T-helper 2 cell treated with Interferon-gamma antibody and Interleukin-4, amounts not matched to agents 5 μg/mL and 100 μg/mL, for 36 hours (primary cell): ENCODE results near the gene CHODL.

ENCODE experiments used
- DNase-seq: peaks from one replicate; pipeline ENCODE4 v3.0.0; 2021; ENCODE audit warnings: low spot score
- H3K27ac Mint-ChIP-seq: one replicate; pipeline ENCODE4 v1.8.0; 2021; ENCODE audit warnings: mild to moderate bottlenecking, mixed read lengths
- H3K27me3 Mint-ChIP-seq: one replicate; pipeline ENCODE4 v1.8.0; 2021; ENCODE audit warnings: low read depth, mixed read lengths
- H3K36me3 Mint-ChIP-seq: one replicate; pipeline ENCODE4 v1.8.0; 2021; ENCODE audit warnings: low read depth, mixed read lengths
- H3K4me1 Mint-ChIP-seq: one replicate; pipeline ENCODE4 v1.8.0; 2021; ENCODE audit warnings: low read depth, mixed read lengths
- H3K4me3 Mint-ChIP-seq: one replicate; pipeline ENCODE4 v1.8.0; 2022; ENCODE audit warnings: mild to moderate bottlenecking, moderate library complexity, mixed read lengths
- H3K9me3 Mint-ChIP-seq: one replicate; pipeline ENCODE4 v1.8.0; 2021; ENCODE audit warnings: mixed read lengths

CHODL gene, protein sequence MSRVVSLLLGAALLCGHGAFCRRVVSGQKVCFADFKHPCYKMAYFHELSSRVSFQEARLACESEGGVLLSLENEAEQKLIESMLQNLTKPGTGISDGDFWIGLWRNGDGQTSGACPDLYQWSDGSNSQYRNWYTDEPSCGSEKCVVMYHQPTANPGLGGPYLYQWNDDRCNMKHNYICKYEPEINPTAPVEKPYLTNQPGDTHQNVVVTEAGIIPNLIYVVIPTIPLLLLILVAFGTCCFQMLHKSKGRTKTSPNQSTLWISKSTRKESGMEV

GRCh38 chr21:18244671-18245463, at the start of gene CHODL:
Gene CHODL, plus strand, starts transcription at chr21:18244833. Its CDS starts 391 bp downstream, at chr21:18245224.
- Mint-ChIP-seq H3K4me3 (no peak within 1 kb of the TSS), H3K4me1 (no peaks in the 10 kb centered on the region), H3K27me3 (peaks cover 24% of the 10 kb centered on the region), H3K36me3 (no peaks in the 10 kb centered on the region), H3K27ac (no peak within 1 kb of the TSS), H3K9me3 (no peaks in the 10 kb centered on the region)
- DNase-seq = no peak

DNA sequence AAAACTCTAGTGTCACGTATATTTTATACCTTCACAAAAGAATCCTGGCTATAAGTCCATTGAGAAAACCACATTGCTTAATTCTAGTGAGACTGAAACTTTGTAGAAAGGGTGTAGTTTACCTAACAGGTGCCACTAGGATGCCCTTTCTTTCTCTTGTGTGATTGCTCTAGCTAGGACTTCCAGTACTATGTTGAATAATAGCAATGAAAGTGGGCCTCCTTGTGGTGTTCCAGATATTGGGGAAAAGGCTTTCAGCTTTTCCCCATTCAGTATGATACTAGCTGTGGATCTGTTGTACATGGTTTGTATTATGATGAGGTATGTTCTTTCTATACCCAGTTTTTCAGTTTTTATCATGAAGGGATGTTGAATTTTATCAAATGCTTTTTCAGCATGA, 39.7 kb upstream of the CHODL start:
- no peaks in the 10 kb centered on the region for H3K4me1 Mint-ChIP-seq
- DNase-seq = no peak
- H3K27me3 Mint-ChIP-seq = no peaks in the 10 kb centered on the region
- peaks cover 37% of the 10 kb centered on the region for H3K9me3 Mint-ChIP-seq
- H3K27ac Mint-ChIP-seq = no peak overlapping the region
- H3K36me3 Mint-ChIP-seq = no peaks in the 10 kb centered on the region
- no peak overlapping the region for H3K4me3 Mint-ChIP-seq

- H3K4me3 Mint-ChIP-seq = no peak overlapping the region
- H3K36me3 Mint-ChIP-seq = no peaks in the 10 kb centered on the region
- no peak overlapping the region for H3K27ac Mint-ChIP-seq
- no peak for DNase-seq
- H3K27me3 Mint-ChIP-seq = no peaks in the 10 kb centered on the region
- peaks cover 51% of the 10 kb centered on the region for H3K9me3 Mint-ChIP-seq
- no peaks in the 10 kb centered on the region for H3K4me1 Mint-ChIP-seq
Observed at GRCh38 chr21:18218331-18218730, 26.3 kb upstream of the CHODL start.

DNA sequence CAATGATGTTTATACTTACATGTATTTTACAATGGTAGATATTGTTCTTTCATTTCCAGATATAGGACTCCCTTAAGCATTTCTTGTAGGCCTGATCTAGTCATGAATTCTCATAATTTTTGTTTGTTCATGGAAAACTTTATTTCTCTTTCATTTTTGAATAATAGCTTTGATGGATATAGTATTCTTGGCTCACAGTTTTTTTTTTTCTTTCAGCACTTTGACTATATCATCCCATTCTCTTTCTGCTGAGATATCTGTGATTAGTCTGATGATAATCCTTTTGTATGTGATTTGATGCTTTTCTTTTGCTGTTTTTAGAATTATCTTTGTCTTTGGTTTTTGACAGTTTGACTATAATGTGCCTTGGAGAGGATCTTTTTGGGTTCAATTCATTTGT, 24.1 kb upstream of the CHODL start:
- no peak for DNase-seq
- H3K36me3 Mint-ChIP-seq = no peaks in the 10 kb centered on the region

GRCh38 chr21:18222346-18222745, 22.3 kb upstream of the CHODL start:
- H3K36me3 Mint-ChIP-seq = no peaks in the 10 kb centered on the region
- peaks cover 26% of the 10 kb centered on the region for H3K9me3 Mint-ChIP-seq

More for the DNA sequence above, 24.1 kb upstream of the CHODL start:
- Mint-ChIP-seq H3K27me3 (no peaks in the 10 kb centered on the region), H3K4me3 (no peak overlapping the region), H3K4me1 (no peaks in the 10 kb centered on the region), H3K9me3 (peaks cover 38% of the 10 kb centered on the region), H3K27ac (no peak overlapping the region)

DNA sequence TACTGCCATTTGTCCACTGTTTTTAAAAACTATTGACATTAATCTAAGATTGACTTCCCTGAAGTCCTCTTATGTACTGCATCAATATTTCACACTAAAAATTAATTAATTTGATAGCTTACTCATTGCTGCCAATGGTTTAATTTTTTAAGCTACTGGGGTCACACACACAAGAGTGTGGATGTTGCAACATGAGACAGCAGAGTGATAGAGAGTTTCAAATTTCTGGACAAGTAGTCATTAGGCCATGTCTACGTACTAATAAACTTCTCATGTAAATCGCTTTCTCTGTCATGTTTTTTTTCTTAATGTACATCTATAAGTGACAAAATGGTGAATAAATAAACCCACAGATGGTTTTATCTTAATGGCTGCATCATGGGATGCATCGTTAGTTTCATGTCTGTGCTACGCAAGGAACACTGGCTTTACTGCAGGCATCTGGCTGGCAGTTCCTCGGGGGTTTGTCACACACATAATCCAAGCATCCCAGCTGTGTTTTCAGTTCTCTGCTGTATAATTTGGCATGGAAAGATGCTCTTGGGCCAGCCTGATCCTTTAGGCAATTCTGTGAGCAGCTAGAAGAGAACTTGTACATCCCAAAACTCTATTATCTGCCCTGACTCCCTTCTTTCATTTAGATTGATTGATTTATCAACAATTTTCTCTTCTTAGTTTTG, 16.4 kb upstream of the CHODL start:
- Mint-ChIP-seq H3K4me3 (no peak overlapping the region), H3K27ac (no peak overlapping the region), H3K27me3 (no peaks in the 10 kb centered on the region), H3K9me3 (peaks cover 6% of the 10 kb centered on the region), H3K4me1 (no peaks in the 10 kb centered on the region), H3K36me3 (no peaks in the 10 kb centered on the region)
- DNase-seq = no peak

More at GRCh38 chr21:18222346-18222745, 22.3 kb upstream of the CHODL start:
- Mint-ChIP-seq H3K4me1 (no peaks in the 10 kb centered on the region), H3K4me3 (no peak overlapping the region), H3K27me3 (no peaks in the 10 kb centered on the region), H3K27ac (no peak overlapping the region)
- no peak for DNase-seq

DNA sequence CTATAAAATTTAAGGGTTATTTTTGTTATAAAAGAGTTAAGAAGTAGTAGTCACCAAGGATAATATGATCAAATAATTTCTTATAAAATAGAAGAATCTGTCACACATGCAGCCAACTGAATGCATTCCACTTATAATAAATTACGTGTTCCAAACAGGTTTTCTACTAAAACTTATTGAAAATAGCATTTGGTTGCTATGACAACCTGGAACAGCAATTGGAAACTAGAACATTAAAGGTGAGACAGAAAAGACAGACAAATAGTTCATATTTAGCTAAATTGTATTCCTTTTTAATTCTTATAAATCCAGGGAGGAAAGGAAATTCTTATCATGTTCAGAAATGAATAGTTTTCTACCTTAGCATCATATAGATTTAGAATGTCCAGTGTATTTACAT, 9.1 kb upstream of the CHODL start:
- DNase-seq = no peak
- Mint-ChIP-seq H3K4me3 (no peak overlapping the region), H3K27me3 (no peaks in the 10 kb centered on the region), H3K27ac (no peak overlapping the region), H3K9me3 (no peaks in the 10 kb centered on the region), H3K4me1 (no peaks in the 10 kb centered on the region), H3K36me3 (no peaks in the 10 kb centered on the region)

DNA sequence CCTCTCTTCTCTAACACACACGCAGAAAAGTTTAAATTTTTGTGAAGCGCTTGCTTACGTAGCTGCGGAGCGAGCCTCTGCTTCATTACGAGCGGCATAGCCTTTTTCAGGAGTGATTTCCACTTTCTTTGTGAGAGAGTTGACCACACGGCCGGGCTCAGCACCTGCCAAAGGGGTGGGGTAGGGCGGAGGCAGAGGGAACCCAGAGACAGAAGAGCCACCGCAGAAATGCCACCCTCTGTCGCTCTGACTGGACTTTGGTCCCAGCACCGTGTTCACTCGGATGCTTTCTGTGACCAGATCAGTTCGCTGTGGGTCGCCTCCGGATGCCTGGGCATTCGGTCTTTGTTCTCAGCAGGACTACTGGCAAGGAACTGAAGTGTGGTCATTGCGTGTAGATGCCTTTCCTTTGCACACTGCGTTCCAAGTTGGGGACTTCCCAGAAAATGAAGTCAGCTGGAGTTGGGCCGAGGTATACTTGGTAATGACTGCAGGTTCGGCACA, 883 bp downstream of the CHODL start:
- no peak for DNase-seq
- no peaks in the 10 kb centered on the region for H3K36me3 Mint-ChIP-seq
- no peak overlapping the region for H3K4me3 Mint-ChIP-seq
- no peaks in the 10 kb centered on the region for H3K4me1 Mint-ChIP-seq
- peaks cover 24% of the 10 kb centered on the region for H3K27me3 Mint-ChIP-seq
- H3K9me3 Mint-ChIP-seq = no peaks in the 10 kb centered on the region
- no peak overlapping the region for H3K27ac Mint-ChIP-seq

DNA sequence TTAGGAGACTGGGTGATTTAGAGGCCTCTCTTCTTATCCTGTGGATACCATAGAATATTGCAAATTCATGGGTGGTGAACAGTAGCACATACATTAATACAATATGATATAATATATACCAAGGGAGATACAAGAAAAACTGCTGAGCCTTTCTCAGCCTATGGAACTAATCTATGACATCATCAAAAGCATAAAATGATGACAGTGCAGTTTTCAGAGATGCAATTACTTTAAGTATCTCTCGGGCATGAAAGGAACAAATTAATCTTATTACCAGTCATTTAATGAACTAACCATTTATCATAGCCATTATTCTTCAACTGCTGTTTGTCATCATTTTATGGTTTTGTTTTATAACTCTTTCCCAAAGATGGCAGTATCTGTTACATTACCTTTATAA, 3.5 kb downstream of the CHODL start:
- no peak overlapping the region for H3K27ac Mint-ChIP-seq
- H3K9me3 Mint-ChIP-seq = no peaks in the 10 kb centered on the region
- no peak for DNase-seq
- no peaks in the 10 kb centered on the region for H3K36me3 Mint-ChIP-seq
- H3K27me3 Mint-ChIP-seq = peaks cover 24% of the 10 kb centered on the region
- H3K4me1 Mint-ChIP-seq = no peaks in the 10 kb centered on the region
- no peak overlapping the region for H3K4me3 Mint-ChIP-seq

- no peaks in the 10 kb centered on the region for H3K9me3 Mint-ChIP-seq
- DNase-seq = no peak
- no peak overlapping the region for H3K27ac Mint-ChIP-seq
- H3K4me3 Mint-ChIP-seq = no peak overlapping the region
- H3K4me1 Mint-ChIP-seq = no peaks in the 10 kb centered on the region
- H3K27me3 Mint-ChIP-seq = peaks cover 13% of the 10 kb centered on the region
- no peaks in the 10 kb centered on the region for H3K36me3 Mint-ChIP-seq
Observed at GRCh38 chr21:18249672-18250071, 5.0 kb downstream of the CHODL start.

- Mint-ChIP-seq H3K4me3 (no peak overlapping the region), H3K4me1 (no peaks in the 10 kb centered on the region), H3K27me3 (peaks cover 4% of the 10 kb centered on the region), H3K27ac (no peak overlapping the region), H3K36me3 (no peaks in the 10 kb centered on the region), H3K9me3 (no peaks in the 10 kb centered on the region)
- no peak for DNase-seq
Observed at GRCh38 chr21:18251065-18251464, 6.4 kb downstream of the CHODL start.

DNA sequence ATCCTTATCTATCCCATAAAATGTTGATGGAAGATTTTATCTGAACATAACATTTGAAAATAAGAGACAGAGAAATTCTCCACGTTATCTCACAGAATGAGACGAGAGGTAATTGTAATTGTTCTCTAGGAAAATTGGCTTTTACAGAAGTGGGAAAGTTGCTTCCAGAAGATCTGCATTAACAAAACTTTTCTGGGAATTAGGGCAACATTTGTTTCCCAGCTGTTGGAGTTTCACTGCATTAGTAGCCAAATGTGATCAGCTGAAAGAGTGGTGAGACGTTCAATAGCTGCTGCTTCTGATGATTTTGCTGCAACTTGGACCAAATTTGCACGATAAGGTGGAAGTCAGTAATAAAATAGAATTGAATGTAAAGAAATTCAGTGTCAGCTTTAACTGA, 7.6 kb downstream of the CHODL start:
- H3K4me3 Mint-ChIP-seq = no peak overlapping the region
- H3K27ac Mint-ChIP-seq = no peak overlapping the region
- H3K9me3 Mint-ChIP-seq = no peaks in the 10 kb centered on the region

GRCh38 chr21:18252680-18253079, 8.0 kb downstream of the CHODL start:
- Mint-ChIP-seq H3K9me3 (no peaks in the 10 kb centered on the region), H3K27ac (no peak overlapping the region), H3K36me3 (no peaks in the 10 kb centered on the region), H3K4me1 (no peaks in the 10 kb centered on the region), H3K27me3 (no peaks in the 10 kb centered on the region), H3K4me3 (no peak overlapping the region)
- DNase-seq = no peak

More for the DNA sequence above, 7.6 kb downstream of the CHODL start:
- Mint-ChIP-seq H3K27me3 (no peaks in the 10 kb centered on the region), H3K36me3 (no peaks in the 10 kb centered on the region), H3K4me1 (no peaks in the 10 kb centered on the region)
- no peak for DNase-seq

- Mint-ChIP-seq H3K36me3 (no peaks in the 10 kb centered on the region), H3K27me3 (no peaks in the 10 kb centered on the region), H3K4me1 (no peaks in the 10 kb centered on the region), H3K4me3 (no peak overlapping the region), H3K9me3 (no peaks in the 10 kb centered on the region), H3K27ac (no peak overlapping the region)
- no peak for DNase-seq
Observed at GRCh38 chr21:18253221-18253620, 8.6 kb downstream of the CHODL start.
